ENCODE results near the gene TMEM107.

GRCh38 chr17:8220783-8221662, 44.8 kb upstream of the TMEM107 start:
- TF ChIP-seq CTCF (tag by site-specific recombination; IDR thresholded peaks at IDR 0.05) (peak; percentile 79), REST (tag by site-specific recombination; IDR thresholded peaks at IDR 0.05) (peak; percentile 22; the same call in 1 of the 2 replicates), ZNF24 (tag by site-specific recombination; IDR thresholded peaks at IDR 0.05) (peak; percentile 55), ZNF776 (tag by site-specific recombination; IDR thresholded peaks at IDR 0.05; ENCODE audit: borderline replicate concordance) (no peak), ZNF121 (tag by site-specific recombination; IDR thresholded peaks at IDR 0.05) (no peak), TCF7L2 (IDR thresholded peaks at IDR 0.05; ENCODE audit: borderline replicate concordance, low read depth, low read length) (no peak), ZNF292 (tag by site-specific recombination; IDR thresholded peaks at IDR 0.05; ENCODE audit: borderline replicate concordance, low read depth) (no peak), ZBTB20 (tag by site-specific recombination; IDR thresholded peaks at IDR 0.05) (no peak), ZNF837 (tag by site-specific recombination; IDR thresholded peaks at IDR 0.05) (no peak), SETDB1 (IDR thresholded peaks at IDR 0.05; ENCODE audit: insufficient read length, low read length) (no peak), PRDM6 (tag by site-specific recombination; IDR thresholded peaks at IDR 0.05) (peak; percentile 71)
